Measurements from ENCODE around the gene UBE2G1. TPM values are rescaled to one million over a fixed set of nuclear protein-coding genes. Genes with fewer than 3 reads are reported as not detected.

The UBE2G1 gene
- total RNA-seq, 1 donor from 2014 or later, result 65.1 TPM

- H3K4me3 Mint-ChIP-seq (ENCODE audit: unreplicated experiment), result no peak overlapping the region
- TF ChIP-seq CTCF (IDR thresholded peaks at IDR 0.05), result no peak
- no peak for DNase-seq (ENCODE audit: extremely low spot score, unreplicated experiment)
- peaks cover 23% of the 10 kb centered on the region for H3K4me1 Mint-ChIP-seq (ENCODE audit: unreplicated experiment)
- H3K36me3 Mint-ChIP-seq (ENCODE audit: unreplicated experiment), result peaks cover 7% of the 10 kb centered on the region
- peaks cover 4% of the 10 kb centered on the region for H3K9me3 Mint-ChIP-seq (ENCODE audit: unreplicated experiment)
- H3K27me3 Mint-ChIP-seq (ENCODE audit: unreplicated experiment), result no peaks in the 10 kb centered on the region
- no peak overlapping the region for H3K27ac Mint-ChIP-seq (ENCODE audit: unreplicated experiment)
These were observed 115.6 kb downstream of the UBE2G1 start for GRCh38 chr17:4250887-4251286.

- Mint-ChIP-seq H3K9me3 (ENCODE audit: unreplicated experiment) (no peaks in the 10 kb centered on the region), H3K27me3 (ENCODE audit: unreplicated experiment) (no peaks in the 10 kb centered on the region), H3K36me3 (ENCODE audit: unreplicated experiment) (peaks cover 2% of the 10 kb centered on the region), H3K27ac (ENCODE audit: unreplicated experiment) (no peak overlapping the region), H3K4me1 (ENCODE audit: unreplicated experiment) (peaks cover 23% of the 10 kb centered on the region), H3K4me3 (ENCODE audit: unreplicated experiment) (no peak overlapping the region)
- TF ChIP-seq CTCF (IDR thresholded peaks at IDR 0.05), result peak; percentile 67
- no peak for DNase-seq (ENCODE audit: extremely low spot score, unreplicated experiment)
These were observed 116.9 kb downstream of the UBE2G1 start for GRCh38 chr17:4249452-4250029.

DNA sequence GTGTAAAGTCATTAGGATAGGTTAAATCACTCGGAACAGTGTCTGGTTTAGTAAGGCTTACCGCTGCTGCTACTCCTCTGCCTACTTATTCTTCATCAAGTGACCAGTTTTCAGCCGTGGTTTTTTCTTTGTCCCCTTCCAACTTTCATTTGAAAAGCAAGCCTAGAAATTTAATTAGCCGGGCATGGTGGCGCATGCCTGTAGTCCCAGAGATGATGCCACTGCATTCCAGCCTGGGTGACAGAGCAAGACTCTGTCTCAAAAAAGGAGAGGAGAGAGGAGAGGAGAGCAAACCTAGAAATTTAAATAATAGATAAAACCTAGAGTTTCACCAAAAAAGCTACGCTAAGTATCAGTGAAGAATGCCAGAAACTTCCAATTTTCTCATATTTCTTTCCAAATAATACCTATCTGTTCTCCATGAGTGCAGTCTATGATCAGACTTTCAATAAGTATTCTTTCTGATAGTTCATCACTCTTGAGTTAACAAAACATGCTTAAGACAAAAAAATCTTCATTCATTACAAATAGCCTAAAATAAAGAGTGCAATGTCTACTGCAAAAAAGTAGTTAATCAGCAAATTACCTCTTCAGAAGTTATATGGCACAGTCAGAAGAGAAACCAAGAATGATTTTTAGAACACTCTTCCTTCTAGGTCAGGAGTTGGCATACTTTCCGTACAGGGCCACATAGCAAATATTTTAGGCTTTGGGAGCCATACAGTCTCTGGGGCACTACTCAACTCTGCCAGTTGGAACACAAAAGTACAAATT lies 117.8 kb downstream of the UBE2G1 start:
- Mint-ChIP-seq H3K9me3 (ENCODE audit: unreplicated experiment) (no peaks in the 10 kb centered on the region), H3K27ac (ENCODE audit: unreplicated experiment) (peak overlapping the region; percentile 55), H3K36me3 (ENCODE audit: unreplicated experiment) (no peaks in the 10 kb centered on the region), H3K27me3 (ENCODE audit: unreplicated experiment) (no peaks in the 10 kb centered on the region), H3K4me3 (ENCODE audit: unreplicated experiment) (no peak overlapping the region), H3K4me1 (ENCODE audit: unreplicated experiment) (peaks cover 23% of the 10 kb centered on the region)
- TF ChIP-seq CTCF (IDR thresholded peaks at IDR 0.05), result no peak
- no peak for DNase-seq (ENCODE audit: extremely low spot score, unreplicated experiment)

DNA sequence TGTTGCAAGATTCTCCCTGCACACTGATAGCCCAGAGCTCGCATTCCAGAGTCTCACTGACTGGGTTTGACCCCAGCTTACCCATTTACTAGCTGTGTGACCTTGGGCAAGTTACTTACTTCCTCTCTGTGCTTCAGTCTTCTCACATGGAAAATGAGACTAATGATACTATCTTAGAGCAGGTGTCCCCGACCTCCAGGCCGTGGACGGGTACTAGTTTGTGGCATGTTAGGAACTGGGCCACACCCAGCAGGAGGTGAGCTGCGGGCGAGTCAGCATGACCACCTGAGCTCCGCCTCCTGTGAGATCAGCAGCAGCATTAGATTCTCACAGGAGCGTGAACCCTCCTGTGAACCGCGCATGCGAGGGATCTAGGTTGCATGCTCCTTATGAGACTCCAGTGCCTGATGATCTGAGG lies 118.5 kb downstream of the UBE2G1 start:
- peaks cover 23% of the 10 kb centered on the region for H3K4me1 Mint-ChIP-seq (ENCODE audit: unreplicated experiment)
- H3K36me3 Mint-ChIP-seq (ENCODE audit: unreplicated experiment), result no peaks in the 10 kb centered on the region
- no peak overlapping the region for H3K27ac Mint-ChIP-seq (ENCODE audit: unreplicated experiment)
- no peak for TF ChIP-seq CTCF (IDR thresholded peaks at IDR 0.05)
- H3K4me3 Mint-ChIP-seq (ENCODE audit: unreplicated experiment), result no peak overlapping the region
- no peak for DNase-seq (ENCODE audit: extremely low spot score, unreplicated experiment)
- H3K27me3 Mint-ChIP-seq (ENCODE audit: unreplicated experiment), result no peaks in the 10 kb centered on the region
- no peaks in the 10 kb centered on the region for H3K9me3 Mint-ChIP-seq (ENCODE audit: unreplicated experiment)

DNA sequence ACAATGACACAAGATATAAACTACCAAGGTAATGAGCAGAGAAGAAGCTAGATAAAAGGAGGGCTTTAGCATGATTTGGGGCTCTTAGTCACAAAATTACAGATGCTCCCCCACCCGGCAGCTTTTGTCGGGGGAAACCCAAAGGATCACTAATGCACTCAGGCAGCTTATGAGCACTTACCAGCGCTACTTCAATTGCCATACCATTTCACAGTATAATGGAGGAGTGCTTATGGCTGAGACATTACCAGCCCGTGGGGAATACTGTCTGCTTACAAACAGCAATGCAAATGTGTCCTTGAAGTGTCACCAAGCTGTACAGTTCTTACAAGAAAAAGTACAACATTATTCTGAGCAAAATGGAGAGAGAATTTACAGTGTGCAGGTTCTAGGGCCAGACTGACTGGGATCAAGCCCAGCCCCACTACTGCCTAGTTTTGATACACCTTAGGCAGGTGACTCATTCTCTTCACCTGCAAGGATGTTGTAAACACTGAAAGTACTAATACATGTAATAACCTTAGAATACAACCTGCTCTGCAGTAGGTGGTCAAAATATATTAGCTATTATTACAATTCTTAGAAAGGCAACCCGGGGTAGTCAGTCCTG lies 119.0 kb downstream of the UBE2G1 start:
- no peaks in the 10 kb centered on the region for H3K36me3 Mint-ChIP-seq (ENCODE audit: unreplicated experiment)
- H3K27me3 Mint-ChIP-seq (ENCODE audit: unreplicated experiment), result no peaks in the 10 kb centered on the region
- no peak for DNase-seq (ENCODE audit: extremely low spot score, unreplicated experiment)
- TF ChIP-seq CTCF (IDR thresholded peaks at IDR 0.05), result no peak
- no peaks in the 10 kb centered on the region for H3K9me3 Mint-ChIP-seq (ENCODE audit: unreplicated experiment)
- no peak overlapping the region for H3K4me3 Mint-ChIP-seq (ENCODE audit: unreplicated experiment)
- peaks cover 23% of the 10 kb centered on the region for H3K4me1 Mint-ChIP-seq (ENCODE audit: unreplicated experiment)
- H3K27ac Mint-ChIP-seq (ENCODE audit: unreplicated experiment), result no peak overlapping the region

Data from osteocyte (in vitro differentiated cells).